Activated naive CD8-positive, alpha-beta T cell treated with anti-CD3 and anti-CD28 coated beads, Interleukin-2, amount 10 ng/mL, durations not matched to agents 7 days and 5 days (primary cell): Measurements from ENCODE around the gene TUFM. TPM values are rescaled to one million over a fixed set of nuclear protein-coding genes. Genes with fewer than 3 reads are reported as not detected.

Experiments used
- ATAC-seq: fragments of 150-1000 bp; cut with Tn5 transposase; one replicate; pipeline ENCODE4 v1.10.0; 2021; ENCODE audit warnings: low read depth, moderate library complexity
- POLR2A ChIA-PET: fragments of 350-600 bp; sonication (Branson Sonifier 250); formaldehyde crosslinking; loops from one replicate; lab custom pipeline; 2021; ENCODE audit warnings: antibody characterized with exemption; lab: Charles Lee
- DNase-seq: peaks from one replicate; pipeline ENCODE4 v3.0.0; 2021
- H3K27ac Mint-ChIP-seq: one replicate; pipeline ENCODE4 v1.8.0; 2022; ENCODE audit warnings: mild to moderate bottlenecking, mixed read lengths
- H3K27me3 Mint-ChIP-seq: one replicate; pipeline ENCODE4 v1.8.0; 2022; ENCODE audit warnings: mild to moderate bottlenecking, moderate library complexity, mixed read lengths
- H3K36me3 Mint-ChIP-seq: one replicate; pipeline ENCODE4 v1.8.0; 2021; ENCODE audit warnings: mild to moderate bottlenecking, mixed read lengths
- H3K4me1 Mint-ChIP-seq: one replicate; pipeline ENCODE4 v1.8.0; 2021; ENCODE audit warnings: mixed read lengths
- H3K4me3 Mint-ChIP-seq: one replicate; pipeline ENCODE4 v1.8.0; 2022; ENCODE audit warnings: mild to moderate bottlenecking, moderate library complexity, mixed read lengths
- H3K9me3 Mint-ChIP-seq: one replicate; pipeline ENCODE4 v1.8.0; 2021; ENCODE audit warnings: mixed read lengths
- total RNA-seq, 2 experiments: library from RNA; stranded (reverse); gene quantifications; one replicate each; pipeline ENCODE4 v1.2.3, GENCODE V29; 2021

Gene TUFM
- total RNA-seq, 2 experiments from 2014 or later = 117 to 119 TPM

DNA sequence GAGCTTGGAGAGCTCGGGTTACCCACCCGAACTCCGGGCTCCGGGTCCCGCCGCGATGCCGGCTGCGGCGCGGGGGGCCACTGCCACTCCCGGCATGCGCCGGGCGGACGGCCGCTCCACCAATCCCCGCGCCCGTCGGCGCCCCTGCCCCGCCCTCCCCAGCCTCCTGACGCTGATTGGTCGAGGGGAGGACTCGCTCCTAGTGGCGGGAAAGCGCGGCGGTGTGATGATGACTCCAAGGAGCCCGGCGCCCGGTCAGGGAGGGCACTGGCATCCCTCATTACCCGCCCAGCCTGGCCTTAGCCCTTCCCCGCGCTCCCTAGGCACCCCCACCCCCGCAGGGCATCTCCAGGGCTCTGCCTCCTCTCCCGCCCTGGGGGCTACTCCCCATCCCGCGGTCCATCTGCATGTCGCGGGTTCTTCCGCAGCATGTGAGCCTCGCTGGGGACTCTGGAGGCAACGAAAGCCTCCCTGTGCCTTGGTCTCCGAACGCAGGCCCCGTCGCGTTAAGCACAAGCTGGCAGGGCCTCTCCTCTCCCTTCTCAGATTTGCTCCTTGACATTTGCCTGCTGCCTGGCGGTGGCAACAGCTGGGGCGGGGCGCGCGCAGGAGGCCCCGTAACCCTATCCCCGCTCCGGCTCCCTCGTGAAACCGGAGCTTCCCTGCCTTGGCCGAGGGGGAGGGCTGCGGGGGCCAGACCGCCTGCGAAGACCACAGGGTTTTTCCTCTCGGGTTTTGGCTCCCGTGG, 33.9 kb upstream of the TUFM start:
- POLR2A ChIA-PET = interaction anchor here (0.7 to 4.0 kb wide), 9 partner anchors 16 to 65 kb away, joined by 3 to 46 read pairs (median 5); partner anchors contain the start of genes ATXN2L, RABEP2, SH2B1 and TUFM
- no peaks in the 10 kb centered on the region for H3K27me3 Mint-ChIP-seq
- peak; percentile 89 for DNase-seq

DNA sequence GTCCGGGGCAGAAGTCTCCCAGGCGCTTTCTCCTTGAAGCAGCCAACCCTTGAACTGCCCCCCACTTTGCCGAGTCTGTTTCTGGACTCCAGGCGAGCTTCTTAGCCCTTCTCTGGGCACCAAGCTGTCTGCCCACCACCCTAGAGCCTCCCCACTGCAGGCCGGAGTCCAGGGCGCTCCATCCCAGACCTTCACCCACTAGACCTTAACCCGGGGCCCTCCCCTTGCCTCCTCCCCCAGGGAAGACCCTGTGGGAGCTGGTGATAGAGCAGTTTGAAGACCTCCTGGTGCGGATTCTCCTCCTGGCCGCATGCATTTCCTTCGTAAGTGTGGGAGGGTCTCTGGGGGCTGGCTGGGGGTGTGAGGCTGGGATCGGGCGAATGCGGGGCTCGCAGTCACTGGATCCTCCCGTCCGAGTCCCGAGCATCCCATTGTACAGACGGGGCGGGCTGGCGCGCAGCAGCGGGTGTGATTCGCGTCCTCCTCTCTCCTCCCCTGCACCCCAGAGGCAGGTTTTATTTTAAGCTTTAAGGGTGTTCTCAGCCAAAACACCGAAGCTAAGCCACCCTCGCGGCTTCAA, 33.2 kb upstream of the TUFM start:
- H3K36me3 Mint-ChIP-seq = no peaks in the 10 kb centered on the region
- H3K4me3 Mint-ChIP-seq = peak overlapping the region; percentile 92
- DNase-seq (peak; percentile 44), ATAC-seq (peak; percentile 46)
- no peaks in the 10 kb centered on the region for H3K9me3 Mint-ChIP-seq
- POLR2A ChIA-PET = interaction anchor here (1.4 to 4.0 kb wide), 7 partner anchors 15 to 66 kb away, joined by 3 to 46 read pairs (median 9); partner anchors contain the start of genes ATXN2L, RABEP2, SH2B1 and TUFM
- H3K4me1 Mint-ChIP-seq = peaks cover 27% of the 10 kb centered on the region
- H3K27ac Mint-ChIP-seq = peak overlapping the region; percentile 82
- no peaks in the 10 kb centered on the region for H3K27me3 Mint-ChIP-seq

More for the DNA sequence above, 33.9 kb upstream of the TUFM start:
- Mint-ChIP-seq H3K27ac (peak overlapping the region; percentile 82), H3K4me3 (peak overlapping the region; percentile 92), H3K4me1 (peaks cover 27% of the 10 kb centered on the region), H3K36me3 (no peaks in the 10 kb centered on the region), H3K9me3 (no peaks in the 10 kb centered on the region)
- peak; percentile 94 for ATAC-seq

DNA sequence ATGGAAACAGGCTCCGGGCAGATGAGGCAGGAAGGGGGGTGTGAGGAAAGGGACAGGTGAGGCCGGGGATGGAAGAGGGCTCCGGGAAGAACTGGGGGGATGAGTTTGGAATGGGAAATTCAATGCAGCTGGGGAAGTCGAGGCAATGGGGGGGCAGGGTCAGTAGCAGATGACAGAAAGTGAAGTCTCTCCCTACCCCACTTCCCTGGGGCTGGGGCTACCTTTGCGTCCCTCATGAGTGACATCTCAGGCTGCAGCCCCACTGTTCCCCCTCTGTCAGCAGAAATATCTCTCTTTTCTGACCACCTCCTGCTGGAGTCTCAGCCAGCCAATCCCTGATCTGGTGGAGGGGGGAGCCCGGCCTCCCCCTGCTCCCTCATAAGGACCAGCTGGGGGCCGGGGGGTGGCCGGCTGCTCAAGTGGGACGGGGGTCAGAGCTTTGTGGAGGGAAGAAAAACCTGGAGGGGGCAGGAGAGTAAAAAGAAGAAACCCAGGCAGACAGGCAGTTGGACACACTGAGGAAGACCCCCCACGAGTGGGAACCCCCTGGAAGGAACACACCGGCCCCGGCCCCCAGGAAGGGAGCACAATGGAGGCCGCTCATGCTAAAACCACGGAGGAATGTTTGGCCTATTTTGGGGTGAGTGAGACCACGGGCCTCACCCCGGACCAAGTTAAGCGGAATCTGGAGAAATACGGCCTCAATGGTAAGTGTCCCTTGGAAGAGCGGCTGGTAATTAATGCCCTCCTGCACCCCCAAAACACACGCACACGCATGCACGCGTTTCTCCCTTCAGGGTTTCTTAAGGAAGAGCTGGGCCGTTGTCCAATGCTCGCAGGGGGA, 32.2 kb upstream of the TUFM start, which contains the start of gene ATP2A1:
Gene ATP2A1 (plus strand): TSS at position 406 of the 844 bp plus-strand sequence. CDS start 184 bp downstream, at position 590.
- no peaks in the 10 kb centered on the region for H3K36me3 Mint-ChIP-seq
- H3K27ac Mint-ChIP-seq = peak within 1 kb of the TSS; percentile 82
- H3K4me1 Mint-ChIP-seq = peaks cover 26% of the 10 kb centered on the region
- POLR2A ChIA-PET = interaction anchor here (1.9 to 4.0 kb wide), 3 partner anchors 14 to 47 kb away, joined by 9 to 46 read pairs (median 9); partner anchors contain the start of genes RABEP2, SH2B1 and TUFM
- no peaks in the 10 kb centered on the region for H3K9me3 Mint-ChIP-seq
- no peak for ATAC-seq
- H3K27me3 Mint-ChIP-seq = no peaks in the 10 kb centered on the region
- peak within 1 kb of the TSS; percentile 92 for H3K4me3 Mint-ChIP-seq
- no peak for DNase-seq

DNA sequence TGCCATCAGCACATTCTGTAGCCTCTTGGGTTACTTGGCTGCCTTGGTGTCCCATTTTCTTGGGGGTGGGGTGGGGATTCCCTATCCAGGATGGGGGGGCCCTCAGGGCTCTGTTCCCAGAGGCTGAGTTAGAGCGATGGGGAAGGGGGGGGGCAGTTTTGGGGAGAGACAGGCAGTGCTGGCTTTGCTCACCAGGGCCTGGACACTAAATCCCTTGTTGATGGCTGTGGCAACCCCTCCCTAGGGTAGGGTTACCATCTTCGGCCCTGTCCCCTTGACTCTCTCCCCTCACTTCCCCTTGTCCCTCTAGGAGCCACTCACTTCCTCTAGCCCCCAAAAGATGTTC, 31.5 kb upstream of the TUFM start:
- H3K9me3 Mint-ChIP-seq = no peaks in the 10 kb centered on the region
- peak overlapping the region; percentile 26 for H3K27ac Mint-ChIP-seq
- POLR2A ChIA-PET = interaction anchor here (4.0 kb wide), 1 partner anchor 14 kb away, joined by 46 read pairs; the partner anchor contains the start of gene SH2B1
- H3K36me3 Mint-ChIP-seq = no peaks in the 10 kb centered on the region
- H3K4me1 Mint-ChIP-seq = peaks cover 26% of the 10 kb centered on the region
- H3K27me3 Mint-ChIP-seq = no peaks in the 10 kb centered on the region
- H3K4me3 Mint-ChIP-seq = peak overlapping the region; percentile 47
- ATAC-seq (no peak), DNase-seq (no peak)

DNA sequence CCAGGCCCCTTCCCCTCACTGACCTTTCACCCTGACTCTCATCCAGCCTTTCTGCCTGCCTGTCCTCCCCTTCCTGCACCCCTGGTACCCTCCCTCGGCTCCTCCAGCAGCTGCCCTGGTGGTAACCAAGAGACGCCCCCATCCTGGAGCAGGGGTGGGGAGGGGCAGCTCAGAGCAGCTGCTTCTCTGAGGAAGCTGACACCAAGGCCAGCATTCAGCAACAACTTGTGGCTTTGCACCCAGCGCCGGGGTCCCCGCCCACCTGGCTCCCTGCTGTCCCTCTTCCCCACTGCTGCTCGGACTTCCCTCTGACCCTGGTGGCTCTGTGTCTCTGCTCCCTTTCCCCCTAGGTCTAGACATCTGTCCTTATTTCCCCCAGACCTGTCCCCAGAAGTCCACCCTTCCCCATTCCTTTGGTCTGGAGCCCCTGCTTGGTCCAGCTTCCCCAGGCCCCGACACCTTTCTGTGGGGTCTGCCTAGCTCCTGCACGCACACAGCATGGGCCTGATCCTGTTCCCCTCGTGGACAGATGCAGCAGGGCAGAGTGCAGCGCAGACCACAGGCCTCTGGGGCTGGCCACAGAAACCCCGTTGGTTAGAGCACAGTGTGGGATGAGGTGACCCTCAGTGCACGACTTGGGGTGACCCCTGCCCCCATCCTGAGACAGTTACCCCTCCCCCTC, 31.0 kb upstream of the TUFM start:
- no peaks in the 10 kb centered on the region for H3K36me3 Mint-ChIP-seq
- POLR2A ChIA-PET = no interaction called here
- no peak for DNase-seq
- no peak for ATAC-seq
- H3K27ac Mint-ChIP-seq = peak overlapping the region; percentile 65
- peaks cover 28% of the 10 kb centered on the region for H3K4me1 Mint-ChIP-seq
- H3K4me3 Mint-ChIP-seq = no peak overlapping the region
- H3K27me3 Mint-ChIP-seq = no peaks in the 10 kb centered on the region
- no peaks in the 10 kb centered on the region for H3K9me3 Mint-ChIP-seq

DNA sequence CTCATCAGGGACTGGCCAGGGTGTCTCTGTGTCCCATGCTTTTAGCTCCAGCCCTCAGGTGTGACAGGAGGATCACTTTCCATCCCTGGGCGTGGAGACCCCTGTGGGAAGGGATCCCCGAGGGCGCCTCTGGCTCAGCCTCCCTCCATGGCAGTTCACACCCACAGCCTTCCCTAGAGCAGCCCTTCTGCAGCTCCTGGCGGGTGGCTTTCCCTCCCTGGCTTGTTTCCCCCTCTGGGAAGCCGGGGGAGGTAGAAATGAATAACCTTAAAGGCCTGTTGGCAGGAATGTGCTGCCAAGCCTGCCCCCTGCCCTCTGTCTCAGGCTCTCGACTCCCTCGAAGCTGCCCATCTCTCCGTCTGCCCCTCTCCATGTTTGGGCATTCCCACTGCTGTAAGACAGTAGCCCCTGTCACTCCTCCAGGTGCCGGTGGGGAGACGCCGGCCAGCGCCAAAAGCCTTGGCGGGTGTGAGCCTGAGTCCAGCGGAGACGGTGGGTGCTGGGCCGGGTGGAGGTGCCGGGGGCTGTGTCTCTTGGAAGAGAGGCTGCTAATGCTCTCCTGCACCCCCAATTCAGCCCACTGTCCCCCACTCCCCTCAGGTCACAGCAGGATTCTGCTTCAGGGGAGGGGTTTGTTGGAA, 30.0 kb upstream of the TUFM start:
- DNase-seq (no peak), ATAC-seq (no peak)
- peaks cover 26% of the 10 kb centered on the region for H3K4me1 Mint-ChIP-seq
- no peak overlapping the region for H3K27ac Mint-ChIP-seq
- POLR2A ChIA-PET = no interaction called here
- no peaks in the 10 kb centered on the region for H3K36me3 Mint-ChIP-seq
- H3K4me3 Mint-ChIP-seq = no peak overlapping the region
- H3K9me3 Mint-ChIP-seq = no peaks in the 10 kb centered on the region
- no peaks in the 10 kb centered on the region for H3K27me3 Mint-ChIP-seq

DNA sequence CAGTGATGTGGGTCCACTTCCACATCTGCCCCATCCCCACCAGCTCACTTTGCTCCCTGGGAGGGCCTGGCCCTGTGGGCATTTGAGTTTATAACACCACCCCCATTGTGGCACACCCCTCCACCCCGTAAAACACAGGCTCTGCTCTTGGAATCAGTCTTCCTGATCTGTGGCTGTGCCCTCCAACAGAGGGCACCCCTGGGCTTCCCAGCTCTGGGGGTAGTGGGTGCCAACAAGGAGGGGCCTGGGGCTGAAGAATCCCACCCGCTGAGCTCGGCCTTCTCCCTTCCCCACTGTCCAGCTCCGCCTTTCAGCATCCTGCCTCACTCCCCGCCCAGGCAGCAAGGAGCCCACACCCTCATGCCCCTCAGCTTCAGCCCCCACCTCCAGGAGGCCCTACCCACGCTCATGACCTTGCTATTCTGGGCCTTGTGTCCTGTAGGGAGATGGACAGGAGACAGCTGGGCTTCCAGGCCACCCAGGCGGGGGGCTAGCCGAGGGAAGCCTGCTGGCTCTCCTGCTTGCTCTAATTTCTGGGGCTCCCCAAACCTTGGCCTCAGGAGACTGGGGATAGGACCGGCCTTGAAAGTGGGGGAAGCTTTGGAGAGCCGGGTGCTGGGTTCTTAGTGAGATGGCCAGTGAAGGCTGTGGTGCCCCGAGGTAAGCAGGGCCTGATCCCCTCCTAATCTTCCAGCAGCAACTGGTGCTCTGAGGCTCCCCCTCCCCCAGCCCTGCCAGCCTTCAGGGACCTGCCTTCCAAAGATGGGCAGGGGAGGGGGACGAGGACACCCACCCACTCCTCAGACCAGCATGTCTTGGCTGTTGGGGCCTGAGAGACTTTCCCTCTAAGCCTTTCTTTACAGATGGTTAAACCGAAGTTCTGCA, 29.2 kb upstream of the TUFM start:
- Mint-ChIP-seq H3K27me3 (no peaks in the 10 kb centered on the region), H3K4me3 (no peak overlapping the region), H3K36me3 (no peaks in the 10 kb centered on the region), H3K27ac (no peak overlapping the region), H3K4me1 (peaks cover 20% of the 10 kb centered on the region), H3K9me3 (no peaks in the 10 kb centered on the region)
- POLR2A ChIA-PET = no interaction called here
- ATAC-seq = no peak
- no peak for DNase-seq

DNA sequence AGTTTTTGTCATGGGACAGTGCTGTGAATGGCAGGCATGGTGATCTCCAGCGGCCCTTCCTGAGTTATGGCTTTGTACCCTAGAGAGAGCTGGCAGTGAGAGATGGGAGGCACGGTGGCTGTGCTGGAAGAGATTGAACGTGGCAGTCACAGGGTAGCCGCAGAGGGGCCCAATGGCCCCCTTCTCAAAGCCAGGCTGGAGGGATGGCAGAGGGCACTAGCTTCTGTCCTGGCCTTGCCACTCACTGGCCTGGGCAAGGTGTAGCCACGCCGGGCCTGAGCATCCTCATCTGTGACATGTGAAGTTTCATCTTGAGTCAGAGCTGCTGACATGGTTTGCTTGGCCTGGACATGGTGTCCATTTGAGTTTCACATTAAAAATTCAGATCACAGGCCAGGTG, 28.3 kb upstream of the TUFM start:
- H3K4me3 Mint-ChIP-seq = no peak overlapping the region
- no peak for ATAC-seq

DNA sequence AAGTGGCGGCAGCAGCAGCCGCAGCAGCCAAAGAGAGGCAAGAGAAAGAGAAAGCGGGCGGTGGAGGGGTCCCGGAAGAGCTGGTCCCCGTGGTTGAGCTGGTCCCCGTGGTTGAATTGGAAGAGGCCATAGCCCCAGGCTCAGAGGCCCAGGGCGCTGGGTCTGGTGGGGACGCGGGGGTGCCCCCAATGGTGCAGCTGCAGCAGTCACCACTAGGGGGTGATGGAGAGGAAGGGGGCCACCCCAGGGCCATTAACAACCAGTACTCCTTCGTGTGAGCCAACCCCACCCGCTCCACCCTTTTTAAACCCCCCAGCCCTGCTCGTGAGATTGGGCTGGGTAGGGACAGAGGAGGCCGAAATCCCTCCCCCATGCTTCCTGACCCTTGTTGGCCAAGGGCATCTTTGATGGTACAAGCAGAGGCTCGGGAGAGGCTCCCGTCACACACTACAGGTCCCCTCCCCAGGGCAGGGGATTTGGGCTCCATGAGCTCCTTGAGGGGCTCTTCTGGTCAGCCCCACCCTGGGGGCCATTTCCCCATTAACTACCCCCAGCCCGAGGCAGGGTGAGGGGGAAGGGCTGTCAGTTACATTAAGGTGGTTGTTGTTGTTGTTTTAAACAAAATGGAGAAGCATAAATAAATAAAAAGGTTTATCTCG, 27.5 kb upstream of the TUFM start:
- peaks cover 11% of the 10 kb centered on the region for H3K4me1 Mint-ChIP-seq
- DNase-seq = peak; percentile 74
- peak; percentile 80 for ATAC-seq
- peaks cover 5% of the 10 kb centered on the region for H3K36me3 Mint-ChIP-seq
- H3K27ac Mint-ChIP-seq = no peak overlapping the region
- POLR2A ChIA-PET = interaction anchor here (1.2 to 1.8 kb wide), 2 partner anchors 11 to 70 kb away, joined by 5 to 7 read pairs; no protein-coding TSS in a partner anchor
- no peaks in the 10 kb centered on the region for H3K27me3 Mint-ChIP-seq
- no peaks in the 10 kb centered on the region for H3K9me3 Mint-ChIP-seq
- H3K4me3 Mint-ChIP-seq = no peak overlapping the region

More for the DNA sequence above, 28.3 kb upstream of the TUFM start:
- POLR2A ChIA-PET = interaction anchor here (1.8 kb wide), 1 partner anchor 70 kb away, joined by 7 read pairs; no protein-coding TSS in a partner anchor
- Mint-ChIP-seq H3K4me1 (peaks cover 18% of the 10 kb centered on the region), H3K36me3 (peaks cover 3% of the 10 kb centered on the region), H3K9me3 (no peaks in the 10 kb centered on the region), H3K27me3 (no peaks in the 10 kb centered on the region), H3K27ac (no peak overlapping the region)
- DNase-seq = no peak

DNA sequence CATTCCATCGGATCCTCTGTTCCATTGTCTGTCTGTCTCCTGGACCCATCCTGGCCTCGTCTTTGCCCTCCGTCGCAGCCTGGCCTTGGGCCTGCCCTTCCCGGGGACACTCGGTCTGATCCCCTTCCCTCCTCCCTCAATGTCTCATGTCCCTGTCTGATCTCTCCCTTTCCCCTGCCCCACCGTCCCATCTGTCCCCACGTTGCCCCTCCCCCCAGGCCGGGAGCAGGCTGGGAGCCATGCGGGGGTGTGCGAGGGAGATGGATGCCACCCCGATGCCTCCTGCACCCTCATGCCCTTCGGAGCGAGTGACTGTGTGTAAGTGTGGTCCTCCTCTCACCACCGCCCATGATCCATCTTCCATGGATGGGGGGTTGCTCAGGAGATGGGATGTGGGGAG, 26.8 kb upstream of the TUFM start:
- H3K36me3 Mint-ChIP-seq = peaks cover 5% of the 10 kb centered on the region
- H3K4me1 Mint-ChIP-seq = peaks cover 8% of the 10 kb centered on the region
- no peak overlapping the region for H3K4me3 Mint-ChIP-seq
- H3K27ac Mint-ChIP-seq = no peak overlapping the region
- no peaks in the 10 kb centered on the region for H3K9me3 Mint-ChIP-seq
- no peaks in the 10 kb centered on the region for H3K27me3 Mint-ChIP-seq
- DNase-seq = no peak
- ATAC-seq = no peak
- POLR2A ChIA-PET = interaction anchor here (1.2 to 1.8 kb wide), 2 partner anchors 10 to 71 kb away, joined by 5 to 7 read pairs; no protein-coding TSS in a partner anchor

DNA sequence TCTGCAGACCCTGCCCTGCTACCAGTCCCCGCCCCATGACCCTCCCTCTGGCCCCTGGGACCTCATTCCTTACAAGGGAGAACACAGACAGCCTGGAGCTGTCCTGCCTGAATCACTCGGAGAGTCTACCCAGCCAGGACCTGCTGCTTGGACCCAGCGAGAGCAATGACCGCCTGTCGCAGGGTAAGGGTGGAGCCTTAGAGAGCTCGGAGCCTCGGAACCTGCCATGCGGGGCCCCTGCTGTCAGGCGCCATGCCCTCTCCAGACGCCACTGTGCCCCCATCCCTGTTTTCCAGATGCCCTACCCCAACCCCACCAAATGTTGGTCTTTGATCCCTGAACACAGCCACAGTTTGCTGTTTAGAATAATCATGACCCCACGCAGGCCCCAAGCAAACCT, 23.1 kb upstream of the TUFM start:
- POLR2A ChIA-PET = no interaction called here
- no peak overlapping the region for H3K27ac Mint-ChIP-seq

More for the DNA sequence above, 23.1 kb upstream of the TUFM start:
- DNase-seq (no peak), ATAC-seq (no peak)
- H3K4me3 Mint-ChIP-seq = no peak overlapping the region
- H3K9me3 Mint-ChIP-seq = no peaks in the 10 kb centered on the region
- H3K27me3 Mint-ChIP-seq = no peaks in the 10 kb centered on the region
- peaks cover 16% of the 10 kb centered on the region for H3K4me1 Mint-ChIP-seq
- H3K36me3 Mint-ChIP-seq = peaks cover 12% of the 10 kb centered on the region
